ENCODE measurements around the gene CFAP206.
"Not testable (repeated sequence)": the region's sequence is repeated elsewhere in the genome, so short reads cannot be mapped to it uniquely, and the experiment has no call there.

The CFAP206 gene

GRCh38 chr6:87426789-87427188 lies 19.0 kb downstream of the CFAP206 start:
- DNase-seq, result no peak

- no peak for DNase-seq
These were observed 22.7 kb downstream of the CFAP206 start for GRCh38 chr6:87430499-87430898.

GRCh38 chr6:87431263-87431662 lies 23.5 kb downstream of the CFAP206 start:
- DNase-seq, result no peak

GRCh38 chr6:87436435-87436834 lies 28.7 kb downstream of the CFAP206 start:
- no peak for DNase-seq

- no peak for DNase-seq
These were observed 33.9 kb downstream of the CFAP206 start for GRCh38 chr6:87441711-87442110.

GRCh38 chr6:87444362-87444761 lies 36.6 kb downstream of the CFAP206 start:
- DNase-seq, result no peak

- no peak for DNase-seq
These were observed 57.3 kb downstream of the CFAP206 start for GRCh38 chr6:87465051-87465450.

GRCh38 chr6:87472525-87473418 lies 65.0 kb downstream of the CFAP206 start, which contains the start of gene SLC35A1:
TSS of gene SLC35A1 (plus strand) at chr6:87472974. CDS start at chr6:87473004, 30 bp downstream.
- peak; percentile 85 for DNase-seq

GRCh38 chr6:87473419-87473903 lies 65.7 kb downstream of the CFAP206 start:
- no peak for DNase-seq

- no peak for DNase-seq
These were observed 74.2 kb downstream of the CFAP206 start for GRCh38 chr6:87481931-87482330.

- no peak for DNase-seq
These were observed 74.6 kb downstream of the CFAP206 start for GRCh38 chr6:87482366-87482765.

- DNase-seq, result no peak
These were observed 76.2 kb downstream of the CFAP206 start for GRCh38 chr6:87483929-87484328.

- no peak for DNase-seq
These were observed 76.7 kb downstream of the CFAP206 start for GRCh38 chr6:87484491-87484890.

GRCh38 chr6:87487555-87487954 lies 79.8 kb downstream of the CFAP206 start:
- no peak for DNase-seq

GRCh38 chr6:87489326-87489725 lies 81.6 kb downstream of the CFAP206 start:
- DNase-seq, result not testable (repeated sequence)

GRCh38 chr6:87494761-87495422 lies 87.1 kb downstream of the CFAP206 start:
- DNase-seq, result no peak

GRCh38 chr6:87498048-87498447 lies 90.3 kb downstream of the CFAP206 start:
- DNase-seq, result no peak

- DNase-seq, result no peak
These were observed 94.2 kb downstream of the CFAP206 start for GRCh38 chr6:87501809-87502572.

GRCh38 chr6:87504441-87504840 lies 96.7 kb downstream of the CFAP206 start:
- DNase-seq, result no peak
